AML-193 (cell line): ENCODE data around the gene GAL3ST1.
"Not testable (repeated sequence)": the region's sequence is repeated elsewhere in the genome, so short reads cannot be mapped to it uniquely, and the experiment has no call there.

Experiments
- DNase-seq, 2 experiments: peaks; one replicate each; lab custom pipeline; 2025; lab: John Stamatoyannopoulos, UW

GAL3ST1 gene

GRCh38 chr22:30574095-30574981, at the start of gene GAL3ST1:
Gene GAL3ST1, minus strand, starts transcription at chr22:30574665. Its CDS starts 17,273 bp downstream, at chr22:30557392.
- no peak for DNase-seq

- DNase-seq: not testable (repeated sequence)
Measured at GRCh38 chr22:30619909-30620308, 45.4 kb upstream of the GAL3ST1 start.

- DNase-seq: no peak
Measured at GRCh38 chr22:30617819-30618218, 43.4 kb upstream of the GAL3ST1 start.

- DNase-seq: no peak
Measured at GRCh38 chr22:30615543-30615954, 41.1 kb upstream of the GAL3ST1 start.

GRCh38 chr22:30614879-30615278, 40.4 kb upstream of the GAL3ST1 start:
- DNase-seq: no peak

GRCh38 chr22:30614268-30614667, 39.8 kb upstream of the GAL3ST1 start:
- no peak for DNase-seq

GRCh38 chr22:30612789-30613188, 38.3 kb upstream of the GAL3ST1 start:
- no peak for DNase-seq

GRCh38 chr22:30611197-30611596, 36.7 kb upstream of the GAL3ST1 start:
- no peak for DNase-seq

GRCh38 chr22:30610299-30610698, 35.8 kb upstream of the GAL3ST1 start:
- peak; percentile 17 to 22 for DNase-seq

GRCh38 chr22:30609260-30610185, 35.1 kb upstream of the GAL3ST1 start:
- DNase-seq: peak; percentile 56 to 66

GRCh38 chr22:30607939-30608338, 33.5 kb upstream of the GAL3ST1 start:
- DNase-seq: no peak

GRCh38 chr22:30607300-30607930, 33.0 kb upstream of the GAL3ST1 start:
- no peak for DNase-seq

- DNase-seq: peak; percentile 16 to 21
Measured at GRCh38 chr22:30606455-30607299, 32.2 kb upstream of the GAL3ST1 start, which contains the start of gene TCN2. Gene TCN2, plus strand, starts transcription at chr22:30607174. Its CDS starts 158 bp downstream, at chr22:30607332.

GRCh38 chr22:30605449-30606110, 31.1 kb upstream of the GAL3ST1 start:
- peak; percentile 59 to 60 for DNase-seq

GRCh38 chr22:30604723-30605122, 30.3 kb upstream of the GAL3ST1 start:
- no peak for DNase-seq

GRCh38 chr22:30603801-30604200, 29.3 kb upstream of the GAL3ST1 start:
- no peak for DNase-seq

- peak; percentile 32 to 35 for DNase-seq
Measured at GRCh38 chr22:30602049-30602448, 27.6 kb upstream of the GAL3ST1 start.

GRCh38 chr22:30601464-30601863, 27.0 kb upstream of the GAL3ST1 start:
- no peak for DNase-seq

GRCh38 chr22:30600921-30601320, 26.5 kb upstream of the GAL3ST1 start:
- DNase-seq: peak in 1 of 2 experiments; percentile 6

- DNase-seq: no peak
Measured at GRCh38 chr22:30598986-30599385, 24.5 kb upstream of the GAL3ST1 start.
